GM12878 (cell line): ENCODE data around the gene ULK4. TPM values are rescaled to one million over a fixed set of nuclear protein-coding genes. Genes with fewer than 3 reads are reported as not detected.

Source experiments
- ATAC-seq: fragments of 200-7000 bp; cut with Tn5 transposase; 3 replicates; pipeline ENCODE4 v1.9.1; 2020; ENCODE audit warnings: mild to moderate bottlenecking, moderate library complexity
- BruUV-seq: library from RNA; stranded (reverse); fragments of 400-500 nt; replicated peaks from 2 replicates; lab custom pipeline; 2021; lab: Mats Ljungman, UMichigan
- CTCF ChIA-PET: fragments of 300-600 bp; sonication (Branson Sonifier 250); formaldehyde crosslinking; extraction: SDS; loops from one replicate; lab custom pipeline; 2021; ENCODE audit warnings: inconsistent platforms; lab: Yijun Ruan, JAX
- POLR2A ChIA-PET: fragments of 350-600 bp; formaldehyde crosslinking; extraction: SDS; loops from one replicate; lab custom pipeline; 2021; ENCODE audit warnings: inconsistent platforms; lab: Charles Lee
- RAD21 ChIA-PET: fragments of 300-600 bp; sonication (Branson Sonifier 250); formaldehyde crosslinking; loops from one replicate; lab custom pipeline; 2023; ENCODE audit warnings: antibody characterized with exemption; ENCODE audit not compliant: unreplicated experiment; lab: Charles Lee
- SMC1A ChIA-PET: fragments of 300-600 bp; sonication (Branson Sonifier 250); formaldehyde crosslinking; loops from one replicate; lab custom pipeline; 2023; ENCODE audit not compliant: unreplicated experiment, uncharacterized antibody; lab: Charles Lee
- DNase-seq: peaks from one replicate; pipeline ENCODE4 v3.0.0-alpha.2; 2011; ENCODE audit warnings: low read depth, low spot score
- FAIRE-seq: peaks from 3 replicates; lab custom pipeline; 2011; peaks lifted over from hg19 to GRCh38; lab: Jason Lieb, UNC
- H2AFZ ChIP-seq: 2 replicates; pipeline ENCODE4 v1.6.0; 2011; ENCODE audit warnings: low read depth, low read length, control low read depth; ENCODE audit not compliant: control insufficient read depth
- H3K27ac ChIP-seq: 2 replicates; pipeline ENCODE4 v1.5.1; 2011; ENCODE audit warnings: control low read depth; ENCODE audit not compliant: control insufficient read depth, insufficient read depth
- H3K27me3 ChIP-seq, 2 experiments: replicated peaks in 1 of 2; 2 replicates each; pipeline versions ENCODE4 v1.6.0 to v1.6.1; 2011; ENCODE audit warnings: low read length in 1 of 2; ENCODE audit not compliant: control insufficient read depth in 2 of 2, insufficient read depth in 2 of 2
- H3K36me3 ChIP-seq, 2 experiments: 2 replicates each; pipeline ENCODE4 v1.5.1; 2011; ENCODE audit warnings: low read length in 1 of 2; ENCODE audit not compliant: control insufficient read depth in 2 of 2, insufficient read depth in 2 of 2
- H3K4me1 ChIP-seq: 2 replicates; pipeline ENCODE4 v1.6.1; 2011; ENCODE audit warnings: mild to moderate bottlenecking, low read length, moderate library complexity, mixed read lengths; ENCODE audit not compliant: control insufficient read depth, insufficient read depth
- H3K4me2 ChIP-seq: 2 replicates; pipeline ENCODE4 v1.6.0; 2011; ENCODE audit warnings: control low read depth; ENCODE audit not compliant: control insufficient read depth, insufficient read depth
- H3K4me3 ChIP-seq: fragments of 200-600 bp; sonication (generic); 2 replicates; pipeline ENCODE4 v1.5.1; 2016
- H3K79me2 ChIP-seq: 2 replicates; pipeline ENCODE4 v1.6.0; 2011; ENCODE audit warnings: low read length; ENCODE audit not compliant: control insufficient read depth, insufficient read depth
- H3K9ac ChIP-seq: 2 replicates; pipeline ENCODE4 v1.8.0; 2011; ENCODE audit warnings: low read length, control low read depth, mixed read lengths; ENCODE audit not compliant: control insufficient read depth, insufficient read depth
- H3K9me3 ChIP-seq: replicated peaks from 3 replicates; pipeline ENCODE4 v1.5.1; 2011; ENCODE audit warnings: mild to moderate bottlenecking, low read length; ENCODE audit not compliant: control insufficient read depth, insufficient read depth
- H4K20me1 ChIP-seq: 2 replicates; pipeline ENCODE4 v1.6.0; 2011; ENCODE audit not compliant: control insufficient read depth, insufficient read depth
- CBX3 ChIP-seq: fragments of 200-600 bp; sonication (generic); IDR thresholded peaks from 2 replicates; pipeline ENCODE4 v1.6.1; 2016; ENCODE audit warnings: low read depth, borderline replicate concordance
- CEBPB ChIP-seq, 2 experiments: fragments of 150-350 bp in 1 of 2; IDR thresholded peaks; 2 replicates each; pipeline ENCODE4 v1.6.1; 2012 to 2014; ENCODE audit warnings: low read depth in 2 of 2, low read length in 2 of 2, borderline replicate concordance in 1 of 2, inconsistent platforms in 1 of 2
- CHD2 ChIP-seq: IDR thresholded peaks from 2 replicates; pipeline ENCODE4 v1.6.1; 2011; ENCODE audit warnings: low read depth, low read length, improper control_type of control experiment, borderline replicate concordance
- E2F8 ChIP-seq: fragments of 450-650 bp; IDR thresholded peaks from 2 replicates; pipeline ENCODE4 v1.6.1; 2018; ENCODE audit warnings: mild to moderate bottlenecking, low read depth, moderate library complexity; ENCODE audit not compliant: partially characterized antibody
- ESRRA ChIP-seq: IDR thresholded peaks from 2 replicates; pipeline ENCODE4 v1.6.1; 2012; ENCODE audit warnings: mild to moderate bottlenecking, low read length, improper control_type of control experiment
- HSF1 ChIP-seq: fragments of 150-350 bp; IDR thresholded peaks from 2 replicates; pipeline ENCODE4 v1.6.1; 2014; ENCODE audit warnings: mild to moderate bottlenecking, low read depth, low read length
- JUNB ChIP-seq: IDR thresholded peaks from 2 replicates; pipeline ENCODE4 v1.6.1; 2016; ENCODE audit warnings: antibody characterized with exemption, mild to moderate bottlenecking
- JUND ChIP-seq: IDR thresholded peaks from 2 replicates; pipeline ENCODE4 v1.6.1; 2012; ENCODE audit warnings: low read depth, mild to moderate bottlenecking, low read length, improper control_type of control experiment, moderate library complexity
- MTA2 ChIP-seq: fragments of 450-650 bp; IDR thresholded peaks from 2 replicates; pipeline ENCODE4 v1.6.1; 2016; ENCODE audit warnings: low read depth, mild to moderate bottlenecking, moderate library complexity
- NKRF ChIP-seq: fragments of 450-650 bp; conservative IDR thresholded peaks from 2 replicates; pipeline ENCODE4 v1.6.1; 2017; ENCODE audit warnings: mild to moderate bottlenecking, moderate library complexity
- SREBF1 ChIP-seq: IDR thresholded peaks from 2 replicates; pipeline ENCODE4 v1.6.1; 2012; ENCODE audit warnings: mild to moderate bottlenecking, low read length
- ZBTB40 ChIP-seq: fragments of 450-650 bp; IDR thresholded peaks from 2 replicates; pipeline ENCODE4 v1.6.1; 2016; ENCODE audit warnings: mild to moderate bottlenecking, moderate library complexity, borderline replicate concordance
- ZNF24 ChIP-seq: fragments of 450-650 bp; IDR thresholded peaks from 2 replicates; pipeline ENCODE4 v1.6.1; 2017; ENCODE audit warnings: antibody characterized with exemption, mild to moderate bottlenecking
- WGBS: methylation state at CpG from one replicate; pipeline ENCODE4 v1.1.6; 2016; ENCODE audit warnings: low lambda C conversion rate; ENCODE audit not compliant: insufficient replicate concordance, insufficient coverage; ENCODE audit errors: missing lambda C conversion rate; 5-methylcytosine and 5-hydroxymethylcytosine counted together
- in situ Hi-C: fragments of 300-500 bp; cut with MboI; formaldehyde crosslinking; loops from 9 replicates; pipeline ENCODE4 v1.14.3; 2018; ENCODE audit warnings: mixed read lengths
- intact Hi-C: fragments of 100-400 bp; cut with micrococcal nuclease; formaldehyde crosslinking; loops from one replicate; pipeline ENCODE4 v1.14.2; 2022; ENCODE audit not compliant: unreplicated experiment
- polyA plus RNA-seq, 11 experiments: library from polyadenylated mRNA; depleted of rRNA in 4 of 11; unstranded in 6 of 11; stranded (reverse) in 5 of 11; fragments of >200 nt; fragmentation: Nextera tagmentation in 4 of 11; fragmentation: Illumina TruSeq in 1 of 11; extraction: Ambion mirVana in 4 of 11; extraction: Trizol in 1 of 11; gene quantifications; 1 replicate in 1 of 11; 2 replicates in 10 of 11; pipeline versions ENCODE4 v1.2.1 to v1.2.3, GENCODE V29; 2011 to 2016; ENCODE audit warnings: inconsistent platforms in 2 of 11, missing spikeins in 2 of 11, low read depth in 1 of 11
- total RNA-seq, 4 experiments: library from RNA; depleted of rRNA in 3 of 4; stranded (reverse); fragments of >200 nt in 3 of 4; fragmentation: Illumina TruSeq in 1 of 4; extraction: Trizol in 1 of 4; gene quantifications; 2 replicates each; pipeline versions ENCODE4 v1.2.1 to v1.2.3, GENCODE V29; 2013 to 2021

Gene ULK4
- total and polyA plus RNA-seq, 10 of the 15 experiments (the other 5 are each of a cell fraction or from before 2014, with no cell fraction given) = 3.5 to 7.6 (median 6.3) TPM

- BruUV-seq = no TSS peak
- Histone ChIP-seq H3K4me2 (no peak overlapping the region), H3K79me2 (no peaks in the 10 kb centered on the region), H3K27ac (no peak overlapping the region), H3K4me3 (no peak overlapping the region), H3K9me3 (no peaks in the 10 kb centered on the region), H2AFZ (no peak overlapping the region), H3K9ac (no peak overlapping the region), H3K36me3 (no peaks in the 10 kb centered on the region), H3K27me3 (no peaks in the 10 kb centered on the region), H4K20me1 (no peaks in the 10 kb centered on the region), H3K4me1 (no peaks in the 10 kb centered on the region)
- WGBS = 50% methylated on average over 2 of the region's 2 CpGs
- SMC1A ChIA-PET = no interaction called here
- FAIRE-seq (no peak), ATAC-seq (no peak), DNase-seq (no peak)
- in situ Hi-C loops = no loop called here
- CTCF ChIA-PET = no interaction called here
- POLR2A ChIA-PET = no interaction called here
- RAD21 ChIA-PET = no interaction called here
- intact Hi-C loops = no loop called here
- TF ChIP-seq CBX3 (no peak), ESRRA (no peak), CHD2 (no peak), HSF1 (no peak), CEBPB (IDR thresholded peaks at IDR 0.05; ENCODE audit: borderline replicate concordance in 1 of 2, low read depth in 2 of 2, low read length in 2 of 2) (no peak), JUND (no peak), NKRF (no peak), ZNF24 (no peak), ZBTB40 (no peak), E2F8 (no peak), MTA2 (no peak), JUNB (no peak), SREBF1 (no peak)
Measured at GRCh38 chr3:41708176-41708575, 253.7 kb downstream of the ULK4 start.
